G401 (cell line): ENCODE measurements around the gene PKD1. TPM values are rescaled to one million over a fixed set of nuclear protein-coding genes. Genes with fewer than 3 reads are reported as not detected.

Experiments
- DNase-seq: peaks from one replicate; pipeline ENCODE4 v3.0.0-alpha.2; 2015; ENCODE audit warnings: low spot score
- in situ Hi-C: cut with HindIII; loops from 2 replicates; pipeline ENCODE4 v1.10.0; 2016; ENCODE audit warnings: low sequenced_read_pairs, mixed read lengths
- total RNA-seq: library from RNA; depleted of rRNA; stranded (reverse); fragments of >200 nt; shearing (Covaris generic); gene quantifications from 2 replicates; pipeline ENCODE4 v1.2.3, GENCODE V29; 2014

Gene PKD1
- total RNA-seq, 1 experiment from 2014 or later: 113 TPM

DNA sequence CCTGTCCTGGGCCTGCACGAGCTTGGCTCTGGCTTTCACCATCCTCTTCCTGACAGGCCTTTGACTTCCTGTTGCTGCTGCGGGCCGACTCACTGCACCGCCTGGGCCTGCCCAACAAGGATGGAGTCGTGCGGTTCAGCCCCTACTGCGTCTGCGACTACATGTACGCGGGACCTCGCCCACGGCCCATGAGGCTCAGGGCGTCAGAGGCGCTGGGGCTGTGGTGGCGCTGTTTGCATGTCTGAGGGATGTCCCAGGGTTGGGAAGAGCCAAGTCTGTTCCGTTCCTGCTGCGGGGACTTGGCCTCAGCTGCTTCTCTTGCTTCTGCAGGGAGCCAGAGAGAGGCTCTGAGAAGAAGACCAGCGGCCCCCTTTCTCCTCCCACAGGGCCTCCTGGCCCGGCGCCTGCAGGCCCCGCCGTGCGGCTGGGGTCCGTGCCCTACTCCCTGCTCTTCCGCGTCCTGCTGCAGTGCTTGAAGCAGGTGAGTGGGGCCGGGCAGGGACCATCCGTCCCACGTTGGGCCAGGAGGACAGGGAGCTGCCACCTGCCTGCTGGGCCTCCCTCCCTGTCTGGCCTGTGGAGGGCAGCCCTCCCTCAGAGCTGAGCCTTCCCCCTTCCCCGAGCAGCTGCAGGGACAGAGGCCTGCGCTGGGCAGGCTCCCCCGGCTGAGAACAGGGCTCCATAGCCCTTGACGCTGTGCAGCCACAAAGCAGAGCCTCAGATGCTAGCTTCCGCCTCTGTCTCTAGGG is 64.1 kb downstream of the PKD1 start:
- in situ Hi-C loops: loop anchor here (10.0 kb wide), 1 partner anchor 93 kb away; no protein-coding TSS in a partner anchor

DNA sequence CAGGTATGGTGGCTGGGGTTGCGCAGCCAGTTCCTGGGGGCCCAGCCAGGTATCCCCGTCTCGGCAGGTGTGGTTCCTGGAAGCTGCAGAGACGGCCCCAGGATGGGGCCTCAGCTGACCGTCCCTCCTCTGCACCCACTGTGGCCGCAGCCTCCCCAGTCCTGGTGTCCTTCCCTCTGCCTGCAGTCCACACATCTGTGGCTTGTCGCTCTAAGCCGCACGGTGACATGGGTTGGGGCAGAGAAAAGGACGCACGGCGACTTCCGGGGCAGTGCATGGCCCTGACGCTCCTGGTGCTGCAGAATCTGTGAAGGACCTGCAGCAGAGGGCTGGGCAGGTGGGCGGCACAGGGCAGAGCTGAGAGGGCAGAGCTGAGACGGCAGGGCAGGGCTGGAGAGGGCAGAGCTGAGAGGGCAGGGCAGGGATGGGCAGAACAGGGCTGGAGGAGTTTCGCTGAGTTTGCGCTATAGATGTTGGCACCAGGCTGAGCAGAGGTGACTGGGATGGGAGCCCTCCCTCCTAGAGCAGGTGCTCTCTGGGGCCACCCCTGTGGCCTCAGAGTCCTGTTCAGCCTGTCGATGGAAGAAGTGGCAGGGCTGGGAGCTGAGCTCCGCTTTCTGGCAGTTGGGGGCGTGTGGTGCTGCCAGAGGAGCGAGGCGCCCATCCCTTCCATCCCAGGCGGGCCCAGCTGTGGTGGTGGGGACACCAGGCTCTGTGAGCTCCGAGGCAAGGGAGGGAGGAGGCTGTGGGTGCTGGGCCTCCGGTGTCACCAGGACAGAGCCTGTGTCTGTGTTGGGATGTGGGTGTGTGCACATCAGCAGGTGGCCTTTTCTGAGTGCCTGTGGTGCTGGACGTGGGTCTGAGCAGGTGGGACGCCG is 64.9 kb downstream of the PKD1 start:
- in situ Hi-C loops: loop anchor here (10.0 kb wide), 1 partner anchor 94 kb away; no protein-coding TSS in a partner anchor
- no peak for DNase-seq

More for the DNA sequence above, 64.1 kb downstream of the PKD1 start:
- peak; percentile 38 for DNase-seq

DNA sequence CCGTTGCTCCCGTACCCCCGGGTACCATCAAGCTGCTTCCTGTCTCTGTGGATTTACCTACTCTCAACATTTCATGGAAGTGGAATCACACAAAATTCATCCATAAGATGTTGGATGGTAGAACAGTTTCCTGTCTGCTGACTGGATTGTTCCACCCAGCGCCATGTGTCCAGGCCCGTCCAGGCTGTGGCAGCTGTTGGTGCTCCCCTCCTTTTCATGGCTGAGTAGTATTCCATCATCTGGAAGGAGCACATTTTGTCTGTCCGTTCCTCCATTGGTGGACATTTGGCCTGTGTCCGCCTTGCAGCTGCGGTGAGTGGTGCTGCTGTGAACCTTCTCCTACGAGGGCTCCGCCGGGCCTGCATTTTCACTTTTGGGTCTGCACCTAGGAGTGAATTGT is 69.6 kb downstream of the PKD1 start:
- in situ Hi-C loops: no loop called here
- DNase-seq: no peak

DNA sequence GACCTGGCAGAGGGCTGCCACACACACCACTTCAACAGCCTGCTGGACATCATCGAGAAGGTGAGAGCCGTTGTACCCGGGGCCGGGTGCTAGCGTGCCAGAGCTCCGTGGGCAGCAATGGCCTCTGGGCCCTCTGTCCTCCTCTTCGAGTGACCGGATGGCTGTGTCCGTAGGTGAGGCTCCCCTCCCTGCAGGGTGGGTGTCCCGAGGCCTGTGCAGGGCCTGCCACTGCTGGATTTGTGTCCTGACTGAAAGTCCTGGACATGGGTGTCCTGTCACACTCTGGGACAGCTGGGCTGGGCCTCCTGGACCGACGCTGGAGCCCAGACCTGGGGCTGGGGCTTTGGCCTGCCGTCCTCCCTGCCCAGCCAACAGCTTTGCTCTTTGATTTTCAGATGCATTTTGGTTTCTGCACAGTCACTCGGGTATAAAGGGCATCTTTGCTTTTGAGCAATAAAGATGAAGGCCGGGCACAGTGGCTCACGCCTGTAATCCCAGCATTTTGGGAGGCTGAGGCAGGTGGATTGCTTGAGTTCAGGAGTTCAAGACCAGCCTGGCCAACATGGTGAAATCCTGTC is 71.2 kb downstream of the PKD1 start:
- in situ Hi-C loops: no loop called here
- no peak for DNase-seq

DNA sequence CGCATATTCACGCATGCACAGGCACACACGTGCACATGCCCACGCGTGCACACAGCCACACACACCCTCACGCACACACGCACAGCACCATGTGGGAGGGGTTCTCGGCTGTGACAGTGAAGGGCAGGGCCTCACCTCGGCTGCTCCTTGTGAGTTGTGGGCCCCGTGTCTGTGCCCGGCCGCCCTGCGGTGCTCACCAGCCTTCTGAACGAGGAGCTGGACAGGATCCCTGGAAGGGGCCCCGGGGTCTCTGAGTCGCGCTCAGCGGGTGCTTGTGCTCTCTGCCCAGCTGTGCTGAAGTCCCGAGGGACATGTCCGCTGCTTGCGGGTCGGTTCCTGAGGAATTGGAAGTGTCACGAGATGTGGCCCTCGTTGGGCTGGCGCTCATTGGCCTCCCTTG is 71.8 kb downstream of the PKD1 start:
- no peak for DNase-seq
- in situ Hi-C loops: no loop called here

DNA sequence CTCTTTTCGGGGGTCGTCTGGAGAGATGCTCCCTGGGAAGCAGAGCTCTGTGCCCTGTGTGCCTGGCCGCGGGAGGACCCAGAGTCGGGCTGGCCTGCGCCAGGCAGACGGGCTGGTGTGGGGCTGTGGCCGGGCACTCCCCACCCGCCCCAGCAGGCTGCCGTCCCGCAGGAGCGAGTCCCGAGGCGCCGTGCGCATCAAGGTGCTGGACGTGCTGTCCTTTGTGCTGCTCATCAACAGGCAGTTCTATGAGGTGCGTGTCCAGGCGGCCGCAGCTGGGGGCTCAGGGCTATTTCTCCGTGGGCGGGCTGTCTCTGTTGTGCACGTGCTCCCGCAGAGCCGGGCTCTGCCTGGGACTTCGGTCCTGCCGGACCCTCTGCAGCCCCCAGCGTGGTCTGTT is 72.9 kb downstream of the PKD1 start:
- DNase-seq: no peak
- in situ Hi-C loops: no loop called here

DNA sequence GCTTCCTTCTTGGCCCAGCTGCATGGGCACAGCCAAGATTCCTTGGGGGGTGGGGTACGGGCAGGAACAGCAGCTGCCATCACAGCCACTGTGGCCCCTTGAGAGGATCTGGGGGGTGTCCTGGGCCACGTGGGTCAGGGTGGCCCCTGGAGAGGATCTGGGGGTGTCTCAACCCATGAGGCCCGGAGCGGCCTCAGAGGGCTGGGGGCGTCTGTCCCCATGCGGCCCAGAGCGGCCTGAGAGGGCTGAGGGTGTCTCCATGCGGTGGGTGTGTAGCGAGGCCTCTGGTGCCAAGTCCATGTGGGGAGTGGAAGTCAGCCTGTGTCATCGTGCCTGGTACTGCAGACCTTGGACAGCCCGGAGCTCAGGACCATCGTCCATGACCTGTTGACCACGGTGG is 74.2 kb downstream of the PKD1 start:
- DNase-seq: no peak
- in situ Hi-C loops: no loop called here

DNA sequence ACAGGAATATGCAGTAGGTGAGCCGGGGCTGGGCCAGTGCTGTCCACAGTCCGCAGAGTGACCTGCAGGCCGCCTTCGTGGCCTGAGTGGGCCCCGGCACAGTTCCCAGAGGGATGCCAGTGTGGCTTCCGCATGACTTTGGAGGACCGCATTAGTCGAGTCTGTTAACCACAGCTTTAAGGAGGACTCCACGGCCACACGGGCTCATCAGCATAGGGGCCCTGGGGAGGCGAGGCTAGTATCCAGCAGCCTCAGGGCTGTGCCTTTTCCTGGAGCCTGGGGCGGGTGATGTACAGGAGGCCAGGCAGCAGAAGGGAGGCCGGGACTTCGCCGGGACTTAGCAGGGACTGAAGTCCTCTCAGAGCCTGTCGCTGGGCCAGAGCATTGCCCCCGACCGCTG is 74.7 kb downstream of the PKD1 start:
- no peak for DNase-seq
- in situ Hi-C loops: no loop called here

DNA sequence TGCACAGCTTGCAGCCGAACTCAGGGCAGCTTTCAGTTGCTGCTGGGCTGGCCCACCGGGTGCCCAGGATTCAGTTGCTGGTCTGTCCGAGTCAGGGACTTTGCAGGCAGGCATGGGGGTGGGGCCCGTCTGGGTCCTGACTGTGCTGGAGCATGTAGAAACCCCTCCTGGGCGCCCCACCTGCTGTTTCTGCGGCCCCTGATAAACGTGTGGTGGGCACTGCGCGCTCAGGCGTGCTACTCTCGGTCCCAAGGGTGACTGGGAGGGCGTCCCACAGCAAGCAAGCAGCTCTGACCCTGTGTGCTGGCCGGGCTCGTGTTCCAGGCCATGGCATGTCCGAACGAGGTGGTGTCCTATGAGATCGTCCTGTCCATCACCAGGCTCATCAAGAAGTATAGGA is 75.4 kb downstream of the PKD1 start:
- DNase-seq: no peak
- in situ Hi-C loops: no loop called here

DNA sequence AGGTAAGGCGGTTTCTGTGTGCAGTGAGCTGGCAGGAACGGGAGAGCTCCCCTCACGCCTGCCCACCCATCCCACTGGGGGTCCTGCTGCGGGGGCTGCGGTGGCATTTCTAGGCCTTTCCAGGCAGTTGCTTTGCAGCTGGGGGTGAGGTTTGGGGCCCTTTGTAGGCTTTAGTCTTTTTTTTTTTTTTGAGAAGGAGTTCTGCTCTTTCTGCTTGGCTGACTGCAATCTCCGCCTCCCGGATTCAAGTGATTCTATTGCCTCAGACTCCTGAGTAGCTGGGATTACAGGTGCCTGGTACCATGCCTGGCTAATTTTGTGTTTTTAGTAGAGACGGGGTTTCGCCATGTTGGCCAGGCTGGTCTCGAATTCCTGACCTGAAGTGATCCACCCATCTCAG is 76.8 kb downstream of the PKD1 start:
- no peak for DNase-seq
- in situ Hi-C loops: no loop called here

DNA sequence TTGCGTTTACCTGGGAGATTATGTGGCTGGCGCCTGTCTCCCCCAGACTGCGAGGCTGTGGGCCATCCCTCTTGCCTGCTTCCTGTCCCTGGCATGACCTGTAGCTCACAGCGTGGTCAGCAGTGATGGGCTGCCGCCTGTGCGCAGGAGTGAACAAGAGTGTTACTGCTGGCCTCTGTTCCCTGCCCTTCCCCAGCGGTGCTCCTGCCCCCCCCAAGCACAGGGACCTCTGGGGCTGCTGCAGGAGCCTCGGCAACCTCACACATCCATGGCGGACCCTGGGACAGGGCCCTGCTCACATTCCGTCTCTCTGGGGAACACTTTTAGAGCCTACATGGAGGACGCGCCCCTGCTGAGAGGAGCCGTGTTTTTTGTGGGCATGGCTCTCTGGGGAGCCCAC is 77.3 kb downstream of the PKD1 start:
- in situ Hi-C loops: no loop called here
- DNase-seq: no peak

DNA sequence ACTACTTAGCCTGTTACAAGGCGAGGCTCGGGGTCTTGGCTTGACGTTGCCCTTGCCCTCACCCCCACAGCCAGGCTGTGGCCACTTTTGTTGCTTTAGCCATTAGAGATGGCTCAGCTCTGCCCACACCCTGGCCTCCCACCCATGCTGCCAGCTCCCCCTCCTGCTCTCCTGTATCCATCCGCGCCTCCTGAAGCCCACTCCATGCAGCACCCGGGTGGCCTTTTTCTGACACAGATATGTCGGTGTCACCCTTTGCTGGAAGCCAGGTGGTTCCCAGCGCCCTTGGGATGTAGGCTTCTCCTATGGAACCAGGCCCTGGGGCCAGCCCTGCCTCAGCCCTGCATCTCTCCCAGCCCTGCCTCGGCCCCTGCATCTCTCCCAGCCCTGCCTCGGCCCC is 78.3 kb downstream of the PKD1 start:
- in situ Hi-C loops: no loop called here
- no peak for DNase-seq

DNA sequence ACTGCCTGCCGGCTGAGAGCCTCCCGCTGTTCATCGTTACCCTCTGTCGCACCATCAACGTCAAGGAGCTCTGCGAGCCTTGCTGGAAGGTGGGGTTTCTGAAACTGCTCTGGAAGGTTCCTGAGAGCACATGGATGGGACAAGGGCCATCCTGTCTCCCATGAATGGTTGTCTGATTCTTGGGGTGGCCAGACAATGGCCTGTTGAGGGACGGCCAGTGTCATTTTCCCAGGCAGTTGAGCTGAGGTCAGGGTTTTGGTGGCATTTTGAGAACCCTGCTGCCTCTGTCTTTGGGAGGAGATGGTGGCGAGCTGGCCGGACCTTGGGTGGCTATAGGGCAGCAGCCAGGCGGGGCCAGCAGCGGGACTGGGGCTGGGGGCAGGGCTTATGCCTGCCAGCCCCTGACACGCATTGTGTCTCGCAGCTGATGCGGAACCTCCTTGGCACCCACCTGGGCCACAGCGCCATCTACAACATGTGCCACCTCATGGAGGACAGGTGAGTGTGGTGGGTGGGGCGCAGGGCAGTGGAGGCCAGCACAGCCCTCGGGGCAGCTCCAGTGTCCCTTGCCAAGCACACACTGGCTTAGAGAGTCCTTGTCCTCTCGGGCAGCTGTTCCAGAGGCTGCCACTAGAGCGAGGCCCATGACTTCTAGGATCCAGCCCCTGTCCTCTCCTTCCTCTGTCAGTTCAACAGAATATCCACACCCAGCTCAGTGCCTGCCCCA is 78.9 kb downstream of the PKD1 start:
- in situ Hi-C loops: no loop called here
- DNase-seq: no peak

DNA sequence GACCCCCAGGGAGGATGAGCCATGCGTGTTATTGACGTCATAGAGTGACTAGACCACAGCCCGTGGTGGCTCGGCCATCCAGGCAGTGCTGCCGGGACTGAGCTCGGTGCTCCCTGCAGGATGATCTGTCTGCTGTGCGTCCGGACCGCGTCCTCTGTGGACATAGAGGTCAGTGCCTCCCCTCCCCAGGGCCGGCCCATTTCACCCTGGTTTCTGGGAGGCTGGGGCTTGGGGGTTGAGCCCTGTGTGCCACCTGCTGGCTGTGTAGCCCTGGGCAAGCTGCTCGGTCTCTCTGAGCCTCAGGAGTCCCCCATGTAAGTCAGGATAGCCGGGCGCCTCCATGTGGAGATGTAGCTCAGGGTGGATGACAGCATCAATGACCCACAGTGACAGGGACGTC is 79.6 kb downstream of the PKD1 start:
- no peak for DNase-seq
- in situ Hi-C loops: no loop called here

DNA sequence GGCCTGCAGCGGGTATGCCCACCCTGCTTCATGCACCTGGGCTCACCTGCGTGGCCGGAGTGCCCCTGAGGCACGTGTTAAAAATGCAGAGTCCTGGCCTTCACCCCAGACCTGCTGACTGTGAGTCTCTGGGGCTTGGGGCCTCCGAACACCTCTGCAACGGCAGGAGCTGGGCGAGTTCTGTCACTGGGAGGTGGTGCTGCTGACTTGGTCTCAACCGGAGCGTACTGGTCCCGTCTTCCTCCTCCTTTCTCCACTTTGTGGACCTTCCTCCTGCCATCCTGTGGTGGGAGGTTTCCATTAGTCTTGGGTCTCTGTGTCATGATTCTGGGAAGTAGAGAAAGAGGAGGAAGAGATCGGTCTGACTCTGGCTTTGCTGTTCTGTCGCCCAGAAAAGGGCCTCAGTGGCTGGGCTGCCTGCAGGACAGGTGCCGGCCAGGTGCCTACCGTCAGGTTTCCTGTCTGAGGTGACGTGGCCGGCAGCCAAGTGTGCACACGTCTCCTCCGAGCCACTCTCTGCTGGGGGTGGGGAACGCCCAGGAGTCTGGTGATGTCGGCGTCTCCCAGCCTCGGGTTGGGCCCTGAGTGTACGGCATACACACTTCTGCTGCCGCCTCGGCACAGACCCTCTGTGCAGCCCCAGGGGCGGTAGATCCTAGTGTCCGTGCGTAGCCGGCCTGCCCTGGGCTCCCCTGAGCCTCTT is 81.0 kb downstream of the PKD1 start:
- in situ Hi-C loops: no loop called here

DNA sequence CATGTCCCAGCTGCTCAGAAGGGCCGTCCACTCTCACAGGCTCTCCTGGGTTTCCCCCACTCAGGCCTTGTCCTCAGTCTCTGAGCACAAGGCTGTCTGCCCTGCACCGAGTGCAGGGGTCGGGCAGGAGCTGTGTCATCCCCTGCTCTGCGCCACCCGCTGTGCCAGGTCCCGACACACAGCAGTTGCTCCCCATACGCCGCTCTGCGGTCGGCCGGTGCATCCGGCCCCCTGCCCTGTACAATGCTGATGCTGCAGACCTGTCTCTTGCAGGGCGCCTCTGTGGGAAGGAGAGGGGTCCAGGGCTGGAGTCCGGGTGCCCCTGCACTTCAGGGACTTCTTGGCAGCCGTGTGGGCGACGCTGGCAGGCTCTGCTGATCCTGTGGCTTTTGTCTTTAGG is 81.8 kb downstream of the PKD1 start:
- no peak for DNase-seq
- in situ Hi-C loops: no loop called here

More for the DNA sequence above, 81.0 kb downstream of the PKD1 start:
- DNase-seq: no peak

DNA sequence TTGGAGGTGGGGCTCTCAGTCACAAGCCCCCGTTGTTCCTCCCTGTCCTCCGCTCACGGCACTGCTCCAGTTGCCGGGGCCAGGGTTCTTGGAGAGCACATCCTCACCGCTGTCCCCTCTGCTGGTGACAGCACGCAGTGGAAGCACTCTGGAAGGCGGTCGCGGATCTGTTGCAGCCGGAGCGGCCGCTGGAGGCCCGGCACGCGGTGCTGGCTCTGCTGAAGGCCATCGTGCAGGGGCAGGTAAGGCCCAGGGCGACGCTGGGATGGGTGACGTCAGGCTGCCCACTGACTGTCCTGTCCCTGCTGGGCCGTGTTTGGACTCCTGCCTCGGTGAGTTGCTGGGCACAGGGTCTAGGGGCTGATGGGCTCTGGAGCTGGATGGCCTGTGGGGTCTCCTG is 82.5 kb downstream of the PKD1 start:
- in situ Hi-C loops: no loop called here
- DNase-seq: no peak

DNA sequence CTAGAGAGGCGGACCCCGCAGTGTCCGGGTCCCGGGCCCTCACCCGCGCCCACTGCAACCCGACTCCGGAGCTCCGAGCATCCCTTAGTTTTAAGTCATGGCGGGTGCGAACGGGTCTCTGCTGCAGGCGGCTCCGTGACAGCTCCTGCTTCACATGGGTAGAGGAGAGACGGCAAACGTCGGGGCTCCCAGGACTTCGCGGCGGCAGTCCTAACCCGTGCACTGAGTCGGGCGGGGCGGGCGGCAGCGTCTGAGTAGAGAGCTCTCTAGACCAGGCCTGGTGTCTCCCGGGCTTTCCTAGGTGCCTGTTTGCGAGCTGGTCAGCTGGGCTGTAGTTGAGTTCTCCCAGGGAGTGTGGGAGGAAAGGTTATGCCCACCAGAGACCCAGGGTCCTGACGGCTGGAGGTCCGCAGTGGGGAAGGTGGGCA is 87.6 kb downstream of the PKD1 start:
- in situ Hi-C loops: no loop called here
- no peak for DNase-seq
